Colonic mucosa (tissue), 4 donors: ENCODE measurements around the gene MARK3. TPM values are rescaled to one million over a fixed set of nuclear protein-coding genes. Genes with fewer than 3 reads are reported as not detected.

Source experiments
- DNase-seq: peaks from one replicate; pipeline ENCODE4 v3.0.0-alpha.2; 2020
- H3K27ac ChIP-seq: fragments of 200-600 bp; one replicate; pipeline ENCODE4 v1.8.0; 2021
- H3K27me3 ChIP-seq: fragments of 200-600 bp; one replicate; pipeline ENCODE4 v1.8.0; 2021
- H3K36me3 ChIP-seq: fragments of 200-600 bp; one replicate; pipeline ENCODE4 v1.8.0; 2021
- H3K4me1 ChIP-seq: fragments of 200-600 bp; one replicate; pipeline ENCODE4 v1.8.0; 2021; ENCODE audit warnings: mild to moderate bottlenecking
- H3K4me3 ChIP-seq: fragments of 200-600 bp; one replicate; pipeline ENCODE4 v1.8.0; 2021
- H3K9ac ChIP-seq, 2 donors: one replicate each; pipeline ENCODE4 v1.7.0; 2013; ENCODE audit warnings: control low read depth in 2 of 2, low read depth in 2 of 2, low read length in 2 of 2
- H3K9me3 ChIP-seq: fragments of 200-600 bp; one replicate; pipeline ENCODE4 v1.8.0; 2021
- intact Hi-C: fragments of 100-400 bp; cut with DNase I; formaldehyde crosslinking; loops from one replicate; pipeline ENCODE4 v1.14.1; 2022
- total RNA-seq, 2 donors: library from RNA; stranded (reverse); fragmentation: NEBNext Ultra II Directional in 1 of 2; extraction: Animal tissue kit (Norgen Biotek cat#: 25700) in 1 of 2; gene quantifications; one replicate each; pipeline ENCODE4 v1.2.1, GENCODE V29; 2021
- TF ChIP-seq, protein P1 (sequence below): fragments of 200-600 bp; IDR thresholded peaks from one replicate; pipeline ENCODE4 v1.8.0; 2022; ENCODE audit warnings: antibody characterized with exemption, mild to moderate bottlenecking
- donor health status: healthy.
- donor health status: DM: no; HTN: no; CAD: no.
- donor health status: DM: no; HTN: no; CAD: no.

MARK3 gene
- total RNA-seq, 2 donors from 2014 or later: 52.5 to 63.6 TPM

DNA sequence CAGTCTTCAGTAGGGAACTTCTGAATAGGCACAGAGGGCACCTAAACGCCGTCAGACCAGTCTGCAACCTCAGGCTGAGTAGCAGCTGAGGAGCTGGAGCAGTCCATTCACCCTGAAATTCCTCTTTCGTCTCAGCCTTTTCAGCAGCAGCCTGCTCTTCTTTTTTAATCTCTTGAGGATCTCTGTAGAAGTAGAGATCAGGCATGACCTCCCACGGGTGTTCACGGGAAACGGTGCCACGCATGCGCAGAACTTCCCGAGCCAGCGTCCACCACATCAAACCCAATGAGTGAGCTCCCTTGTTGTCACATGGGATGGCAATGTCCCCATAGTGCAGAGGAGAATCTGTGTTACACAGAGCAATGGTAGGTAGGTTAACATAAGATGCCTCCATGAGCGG lies 11.1 kb upstream of the MARK3 start:
- no peak for DNase-seq
- intact Hi-C loops: no loop called here

DNA sequence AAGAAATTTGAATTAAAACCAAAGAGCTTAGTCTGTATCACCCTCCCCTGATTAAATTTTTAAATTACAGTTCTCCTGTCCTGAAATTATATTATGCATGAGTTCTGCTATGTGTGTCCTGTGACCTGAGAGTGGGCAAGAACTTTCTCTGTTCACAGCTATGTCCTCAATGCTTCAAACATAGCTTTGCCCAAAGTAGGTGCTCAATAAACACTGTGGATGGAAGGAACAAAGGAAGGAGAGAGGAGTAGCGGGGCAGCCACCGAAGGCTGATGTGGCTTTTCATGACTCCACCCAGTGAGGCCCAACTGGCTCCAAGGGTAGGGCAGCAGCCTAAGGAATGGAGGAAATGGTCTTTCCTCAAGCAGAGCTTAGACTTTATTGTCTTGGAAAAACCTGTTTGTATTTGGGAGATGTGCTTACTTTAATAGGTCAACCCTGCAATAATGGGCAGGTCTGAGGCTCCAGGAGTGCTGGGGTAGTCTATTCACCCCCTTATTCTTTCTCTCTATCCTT lies 7.6 kb upstream of the MARK3 start:
- Histone ChIP-seq H3K27ac (no peak overlapping the region), H3K9ac (no peak overlapping the region)
- DNase-seq: no peak

More for the DNA sequence above, 11.1 kb upstream of the MARK3 start:
- no peaks in the 10 kb centered on the region for H3K27me3 ChIP-seq
- no peak overlapping the region for H3K9ac ChIP-seq
- no peak overlapping the region for H3K4me3 ChIP-seq
- H3K4me1 ChIP-seq: no peaks in the 10 kb centered on the region
- H3K9me3 ChIP-seq: no peaks in the 10 kb centered on the region
- TF ChIP-seq, protein P1, sequence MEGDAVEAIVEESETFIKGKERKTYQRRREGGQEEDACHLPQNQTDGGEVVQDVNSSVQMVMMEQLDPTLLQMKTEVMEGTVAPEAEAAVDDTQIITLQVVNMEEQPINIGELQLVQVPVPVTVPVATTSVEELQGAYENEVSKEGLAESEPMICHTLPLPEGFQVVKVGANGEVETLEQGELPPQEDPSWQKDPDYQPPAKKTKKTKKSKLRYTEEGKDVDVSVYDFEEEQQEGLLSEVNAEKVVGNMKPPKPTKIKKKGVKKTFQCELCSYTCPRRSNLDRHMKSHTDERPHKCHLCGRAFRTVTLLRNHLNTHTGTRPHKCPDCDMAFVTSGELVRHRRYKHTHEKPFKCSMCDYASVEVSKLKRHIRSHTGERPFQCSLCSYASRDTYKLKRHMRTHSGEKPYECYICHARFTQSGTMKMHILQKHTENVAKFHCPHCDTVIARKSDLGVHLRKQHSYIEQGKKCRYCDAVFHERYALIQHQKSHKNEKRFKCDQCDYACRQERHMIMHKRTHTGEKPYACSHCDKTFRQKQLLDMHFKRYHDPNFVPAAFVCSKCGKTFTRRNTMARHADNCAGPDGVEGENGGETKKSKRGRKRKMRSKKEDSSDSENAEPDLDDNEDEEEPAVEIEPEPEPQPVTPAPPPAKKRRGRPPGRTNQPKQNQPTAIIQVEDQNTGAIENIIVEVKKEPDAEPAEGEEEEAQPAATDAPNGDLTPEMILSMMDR: no peak
- no peak overlapping the region for H3K27ac ChIP-seq
- no peaks in the 10 kb centered on the region for H3K36me3 ChIP-seq

DNA sequence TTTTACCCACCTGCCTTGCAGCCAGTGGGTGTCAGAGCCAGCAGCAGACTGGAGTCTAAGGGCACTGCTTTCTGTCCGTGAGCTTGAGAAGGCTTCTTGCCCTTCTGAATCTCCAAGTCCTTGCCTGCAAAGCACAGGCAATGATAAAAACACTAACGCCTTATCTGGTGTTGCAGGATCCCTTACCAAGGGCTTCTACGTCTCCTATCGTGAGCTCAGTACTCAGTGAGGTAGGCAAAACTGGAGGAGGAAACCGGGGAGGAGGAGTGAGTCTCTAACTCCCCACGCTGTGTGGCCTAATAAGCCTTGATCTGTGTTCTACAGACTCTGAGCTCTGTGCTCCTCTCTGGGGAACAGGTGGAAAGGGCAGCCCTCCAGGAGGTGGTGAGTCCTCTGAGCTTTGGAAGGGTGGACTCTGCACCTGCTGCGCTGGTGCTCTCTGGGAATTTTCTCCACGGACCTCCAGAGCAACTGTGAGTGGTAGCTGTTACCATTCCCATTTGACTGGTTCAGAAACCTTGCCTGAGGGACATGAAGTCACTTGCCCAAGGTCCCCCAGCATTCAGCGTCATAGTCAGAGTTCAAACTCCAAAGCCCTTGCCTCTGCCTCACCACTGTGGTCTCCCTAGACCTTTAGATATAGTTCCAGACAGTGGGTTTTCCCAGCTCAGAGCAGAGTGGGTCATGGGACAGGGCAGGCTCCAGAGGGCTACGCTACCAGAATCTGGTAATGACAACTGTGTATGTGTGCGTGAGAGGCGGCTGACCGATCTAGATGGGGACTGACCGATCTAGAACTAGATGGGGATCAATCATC lies 7.0 kb upstream of the MARK3 start:
- Histone ChIP-seq H3K9me3 (no peaks in the 10 kb centered on the region), H3K4me3 (no peak overlapping the region), H3K9ac (no peak overlapping the region), H3K36me3 (no peaks in the 10 kb centered on the region), H3K27ac (no peak overlapping the region), H3K27me3 (no peaks in the 10 kb centered on the region), H3K4me1 (no peaks in the 10 kb centered on the region)
- DNase-seq: no peak
- TF ChIP-seq, protein P1: no peak
- intact Hi-C loops: no loop called here

More for the DNA sequence above, 7.6 kb upstream of the MARK3 start:
- no peaks in the 10 kb centered on the region for H3K27me3 ChIP-seq
- no peaks in the 10 kb centered on the region for H3K9me3 ChIP-seq
- TF ChIP-seq, protein P1: no peak
- H3K4me1 ChIP-seq: no peaks in the 10 kb centered on the region
- no peak overlapping the region for H3K4me3 ChIP-seq
- intact Hi-C loops: no loop called here
- no peaks in the 10 kb centered on the region for H3K36me3 ChIP-seq

DNA sequence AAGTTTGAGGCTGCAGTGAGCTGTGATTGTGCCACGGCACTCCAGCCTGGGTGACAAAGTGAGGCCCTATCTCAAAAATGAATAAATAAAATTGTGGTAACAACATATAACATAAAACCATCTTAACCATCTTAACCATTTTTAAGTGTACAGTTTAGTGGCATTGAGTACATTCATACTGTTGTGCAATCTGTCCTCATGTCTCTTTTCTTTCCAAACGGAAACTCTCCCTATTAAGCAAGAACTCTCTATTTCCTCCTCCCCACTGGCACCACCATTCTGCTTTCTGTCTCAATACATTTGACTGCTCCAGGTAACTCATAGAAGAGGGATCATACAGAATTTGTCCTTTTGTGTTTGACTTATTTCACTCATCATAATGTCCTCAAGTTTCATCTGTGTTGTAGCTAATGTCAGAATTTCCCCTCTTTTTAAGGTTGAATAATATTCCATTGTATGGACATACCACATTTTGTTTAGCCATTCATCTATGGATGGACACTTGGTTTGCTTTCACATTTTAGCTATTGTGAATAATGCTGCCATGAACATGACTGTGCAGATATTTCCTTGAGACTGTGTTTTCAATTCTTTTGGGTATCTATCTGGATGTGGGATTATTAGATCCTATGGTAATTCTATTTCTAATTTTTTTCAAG lies 4.4 kb upstream of the MARK3 start:
- intact Hi-C loops: loop anchor here (10.0 kb wide), 1 partner anchor 46 kb away; the partner anchor contains the start of gene EIF5
- no peak for DNase-seq
- no peak overlapping the region for H3K27ac ChIP-seq
- H3K36me3 ChIP-seq: no peaks in the 10 kb centered on the region
- TF ChIP-seq, protein P1: no peak
- H3K27me3 ChIP-seq: no peaks in the 10 kb centered on the region
- H3K9me3 ChIP-seq: no peaks in the 10 kb centered on the region
- no peak overlapping the region for H3K9ac ChIP-seq
- H3K4me1 ChIP-seq: no peaks in the 10 kb centered on the region
- H3K4me3 ChIP-seq: no peak overlapping the region

DNA sequence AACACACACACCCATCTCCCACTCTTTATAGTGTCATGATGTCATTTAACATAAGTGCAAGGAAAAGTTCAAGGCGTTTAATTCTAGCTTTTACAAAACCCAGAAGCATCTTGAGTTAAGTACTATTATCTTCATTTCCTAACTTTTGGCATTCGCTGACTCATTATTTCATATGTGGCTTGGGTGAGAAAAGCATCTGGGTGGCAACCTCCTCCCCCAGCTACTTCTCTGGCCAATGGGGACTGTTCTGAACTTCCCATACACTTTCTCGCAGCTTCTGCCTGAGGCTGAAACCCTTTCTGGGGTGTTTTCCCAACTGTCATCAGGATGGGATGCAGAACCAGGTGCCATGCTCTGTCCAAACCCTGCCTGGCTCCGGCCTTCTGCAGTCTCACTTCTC lies 2.8 kb upstream of the MARK3 start:
- H3K4me1 ChIP-seq: no peaks in the 10 kb centered on the region

More for the DNA sequence above, 2.8 kb upstream of the MARK3 start:
- H3K9me3 ChIP-seq: no peaks in the 10 kb centered on the region
- intact Hi-C loops: loop anchor here (10.0 kb wide), 1 partner anchor 48 kb away; the partner anchor contains the start of gene EIF5
- H3K4me3 ChIP-seq: no peak overlapping the region
- H3K27me3 ChIP-seq: no peaks in the 10 kb centered on the region
- TF ChIP-seq, protein P1: no peak
- H3K27ac ChIP-seq: no peak overlapping the region
- H3K36me3 ChIP-seq: no peaks in the 10 kb centered on the region
- no peak overlapping the region for H3K9ac ChIP-seq
- no peak for DNase-seq
